DMS153 treated with DMSO at 0.1 percent for 48 hours (cell line): Measurements from ENCODE around the gene MCAT.
"Not testable (repeated sequence)": the region's sequence is repeated elsewhere in the genome, so short reads cannot be mapped to it uniquely, and the experiment has no call there.

Source experiments
- DNase-seq: peaks from one replicate; lab custom pipeline; 2025; ENCODE audit not compliant: unreplicated experiment; lab: John Stamatoyannopoulos, UW

MCAT gene

GRCh38 chr22:43127166-43127908 is 15.9 kb downstream of the MCAT start:
- no peak for DNase-seq

- DNase-seq: no peak
Observed at GRCh38 chr22:43126501-43127165, 16.6 kb downstream of the MCAT start.

GRCh38 chr22:43118953-43119458 is 24.2 kb downstream of the MCAT start:
- DNase-seq: peak; percentile 40

- DNase-seq: no peak
Observed at GRCh38 chr22:43118024-43118849, 25.0 kb downstream of the MCAT start.

- no peak for DNase-seq
Observed at GRCh38 chr22:43116932-43117331, 26.3 kb downstream of the MCAT start.

- peak; percentile 65 for DNase-seq
Observed at GRCh38 chr22:43114958-43115357, 28.2 kb downstream of the MCAT start.

- DNase-seq: peak; percentile 73
Observed at GRCh38 chr22:43113526-43114251, 29.5 kb downstream of the MCAT start.

GRCh38 chr22:43110927-43111623 is 32.1 kb downstream of the MCAT start:
- no peak for DNase-seq

- DNase-seq: peak; percentile 59
Observed at GRCh38 chr22:43110444-43110926, 32.7 kb downstream of the MCAT start, which contains the start of gene BIK. BIK (plus strand) TSS chr22:43110750; CDS start chr22:43124023, 13,273 bp downstream.

- DNase-seq: no peak
Observed at GRCh38 chr22:43109921-43110443, 33.2 kb downstream of the MCAT start.

- DNase-seq: no peak
Observed at GRCh38 chr22:43109511-43109910, 33.7 kb downstream of the MCAT start.

GRCh38 chr22:43106302-43106701 is 36.9 kb downstream of the MCAT start:
- DNase-seq: no peak

- DNase-seq: not testable (repeated sequence)
Observed at GRCh38 chr22:43104950-43105349, 38.2 kb downstream of the MCAT start.

GRCh38 chr22:43104056-43104625 is 39.1 kb downstream of the MCAT start:
- DNase-seq: not testable (repeated sequence)

GRCh38 chr22:43101306-43101705 is 41.9 kb downstream of the MCAT start:
- no peak for DNase-seq

- no peak for DNase-seq
Observed at GRCh38 chr22:43100225-43100624, 43.0 kb downstream of the MCAT start.

- DNase-seq: no peak
Observed at GRCh38 chr22:43099095-43099494, 44.1 kb downstream of the MCAT start.

GRCh38 chr22:43098356-43098755 is 44.8 kb downstream of the MCAT start:
- DNase-seq: no peak

- DNase-seq: no peak
Observed at GRCh38 chr22:43096420-43096819, 46.8 kb downstream of the MCAT start.
